ENCODE data around the gene RBM4.

GRCh38 chr11:66686100-66686785, 47.7 kb downstream of the RBM4 start:
- TF ChIP-seq CTCF (IDR thresholded peaks at IDR 0.05) (no peak), EZH2 (IDR thresholded peaks at IDR 0.05; ENCODE audit: borderline replicate concordance, insufficient read depth, low read depth, low read length, poor library complexity, severe bottlenecking) (no peak)
